ENCODE results near the gene ADAP1.
"Not testable (repeated sequence)": the region's sequence is repeated elsewhere in the genome, so short reads cannot be mapped to it uniquely, and the experiment has no call there.

ADAP1 gene

GRCh38 chr7:908591-909357 lies 45.7 kb downstream of the ADAP1 start:
- TF ChIP-seq CTCF (IDR thresholded peaks at IDR 0.05; ENCODE audit: low read length), result peak; percentile 34; the same call in 1 of the 2 replicates
- not testable (repeated sequence) for H3K27ac ChIP-seq (ENCODE audit: low read depth, low read length, poor library complexity, severe bottlenecking); H3K79me2 ChIP-seq (ENCODE audit: insufficient read depth, low read length); H3K4me1 ChIP-seq (ENCODE audit: insufficient read depth, low read length, severe bottlenecking); H3K9ac ChIP-seq (ENCODE audit: low read length); H3F3A ChIP-seq (ENCODE audit: insufficient read depth, low read length); H3K9me3 ChIP-seq (ENCODE audit: low read length); H3K9me2 ChIP-seq (ENCODE audit: low read depth, low read length); H3K36me3 ChIP-seq (ENCODE audit: insufficient read depth, low read length); H4K20me1 ChIP-seq (ENCODE audit: insufficient read depth, low read length); H3K4me3 ChIP-seq (ENCODE audit: low read depth, low read length, poor library complexity, severe bottlenecking); H2AFZ ChIP-seq (ENCODE audit: low read length); H3K27me3 ChIP-seq (ENCODE audit: insufficient read depth, low read length); H3K4me2 ChIP-seq (ENCODE audit: low read length)

GRCh38 chr7:908159-908581 lies 46.3 kb downstream of the ADAP1 start:
- Histone ChIP-seq H3K27me3 (ENCODE audit: insufficient read depth, low read length) (peaks cover under 1% of the 10 kb centered on the region; the same call in 1 of the 2 replicates), H3K4me2 (ENCODE audit: low read length) (no peak overlapping the region), H3F3A (ENCODE audit: insufficient read depth, low read length) (no peaks in the 10 kb centered on the region), H3K36me3 (ENCODE audit: insufficient read depth, low read length) (no peaks in the 10 kb centered on the region), H3K9ac (ENCODE audit: low read length) (no peak overlapping the region), H3K9me2 (ENCODE audit: low read depth, low read length) (no peaks in the 10 kb centered on the region), H3K9me3 (ENCODE audit: low read length) (no peaks in the 10 kb centered on the region), H3K4me1 (ENCODE audit: insufficient read depth, low read length, severe bottlenecking) (no peaks in the 10 kb centered on the region), H3K79me2 (ENCODE audit: insufficient read depth, low read length) (no peaks in the 10 kb centered on the region), H3K4me3 (ENCODE audit: low read depth, low read length, poor library complexity, severe bottlenecking) (no peak overlapping the region), H2AFZ (ENCODE audit: low read length) (no peak overlapping the region), H3K27ac (ENCODE audit: low read depth, low read length, poor library complexity, severe bottlenecking) (no peak overlapping the region), H4K20me1 (ENCODE audit: insufficient read depth, low read length) (no peaks in the 10 kb centered on the region)
- TF ChIP-seq EZH2 (IDR thresholded peaks at IDR 0.05; ENCODE audit: borderline replicate concordance, low read length) (no peak), CTCF (IDR thresholded peaks at IDR 0.05; ENCODE audit: low read length) (no peak)

GRCh38 chr7:907158-907980 lies 47.1 kb downstream of the ADAP1 start:
- TF ChIP-seq EZH2 (IDR thresholded peaks at IDR 0.05; ENCODE audit: borderline replicate concordance, low read length), result no peak
- TF ChIP-seq CTCF (IDR thresholded peaks at IDR 0.05; ENCODE audit: low read length), result no peak
- H3K4me3 ChIP-seq (ENCODE audit: low read depth, low read length, poor library complexity, severe bottlenecking), result no peak overlapping the region
- no peaks in the 10 kb centered on the region for H4K20me1 ChIP-seq (ENCODE audit: insufficient read depth, low read length)
- H3K4me1 ChIP-seq (ENCODE audit: insufficient read depth, low read length, severe bottlenecking), result no peaks in the 10 kb centered on the region
- no peak overlapping the region for H3K27ac ChIP-seq (ENCODE audit: low read depth, low read length, poor library complexity, severe bottlenecking)
- no peaks in the 10 kb centered on the region for H3K36me3 ChIP-seq (ENCODE audit: insufficient read depth, low read length)
- no peaks in the 10 kb centered on the region for H3K79me2 ChIP-seq (ENCODE audit: insufficient read depth, low read length)
- no peak overlapping the region for H3K9ac ChIP-seq (ENCODE audit: low read length)
- no peaks in the 10 kb centered on the region for H3K9me3 ChIP-seq (ENCODE audit: low read length)
- H3K4me2 ChIP-seq (ENCODE audit: low read length), result no peak overlapping the region
- H3F3A ChIP-seq (ENCODE audit: insufficient read depth, low read length), result no peaks in the 10 kb centered on the region
- no peak overlapping the region for H2AFZ ChIP-seq (ENCODE audit: low read length)
- no peaks in the 10 kb centered on the region for H3K9me2 ChIP-seq (ENCODE audit: low read depth, low read length)
- H3K27me3 ChIP-seq (ENCODE audit: insufficient read depth, low read length), result peaks cover 6% of the 10 kb centered on the region; the same call in 1 of the 2 replicates
